Measurements from ENCODE around the gene ATP8A2. TPM values are rescaled to one million over a fixed set of nuclear protein-coding genes. Genes with fewer than 3 reads are reported as not detected.

The ATP8A2 gene
- total RNA-seq, 1 experiment from 2014 or later, result not detected

- no peaks in the 10 kb centered on the region for H3K36me3 ChIP-seq (ENCODE audit: low read depth)
- peaks cover 65% of the 10 kb centered on the region for H3K27me3 ChIP-seq (ENCODE audit: insufficient read depth, low read depth)
- ChIA-PET POLR2A (ENCODE audit: unreplicated experiment) (no interaction called here), CTCF (no interaction called here)
- DNase-seq, result no peak
- no peak overlapping the region for H3K4me3 ChIP-seq
- H3K9me3 ChIP-seq (ENCODE audit: insufficient read depth, low read depth), result no peaks in the 10 kb centered on the region; the same call in 1 of the 2 replicates
- no peak overlapping the region for H2AFZ ChIP-seq
- no peaks in the 10 kb centered on the region for H4K20me1 ChIP-seq (ENCODE audit: insufficient read depth)
- intact Hi-C loops (cut with micrococcal nuclease; ENCODE audit: unreplicated experiment), result no loop called here
- H3K9me2 ChIP-seq (ENCODE audit: insufficient read depth), result no peaks in the 10 kb centered on the region
- TF ChIP-seq EZH2 (IDR thresholded peaks at IDR 0.05; ENCODE audit: low read depth) (no peak), CTCF (conservative IDR thresholded peaks at IDR 0.05) (no peak)
- no peaks in the 10 kb centered on the region for H3F3A ChIP-seq (ENCODE audit: insufficient read depth, low read depth)
- no peak overlapping the region for H3K27ac ChIP-seq
- H3K4me1 ChIP-seq (replicated peaks; ENCODE audit: insufficient read depth), result no peaks in the 10 kb centered on the region
- no peak overlapping the region for H3K4me2 ChIP-seq
- no TSS peak for BruUV-seq (replicated peaks)
- no peaks in the 10 kb centered on the region for H3K79me2 ChIP-seq (ENCODE audit: low read depth)
Observed at GRCh38 chr13:25397763-25398162, 26.0 kb downstream of the ATP8A2 start.

GRCh38 chr13:25400925-25401324 is 29.2 kb downstream of the ATP8A2 start:
- TF ChIP-seq EZH2 (IDR thresholded peaks at IDR 0.05; ENCODE audit: low read depth) (no peak), CTCF (conservative IDR thresholded peaks at IDR 0.05) (no peak)
- Histone ChIP-seq H3K27ac (no peak overlapping the region), H3F3A (ENCODE audit: insufficient read depth, low read depth) (no peaks in the 10 kb centered on the region), H3K4me1 (replicated peaks; ENCODE audit: insufficient read depth) (no peaks in the 10 kb centered on the region), H3K4me2 (no peak overlapping the region), H3K9me2 (ENCODE audit: insufficient read depth) (no peaks in the 10 kb centered on the region), H3K79me2 (ENCODE audit: low read depth) (no peaks in the 10 kb centered on the region), H3K4me3 (no peak overlapping the region), H2AFZ (no peak overlapping the region), H3K36me3 (ENCODE audit: low read depth) (no peaks in the 10 kb centered on the region), H4K20me1 (ENCODE audit: insufficient read depth) (no peaks in the 10 kb centered on the region), H3K9me3 (ENCODE audit: insufficient read depth, low read depth) (no peaks in the 10 kb centered on the region; the same call in 1 of the 2 replicates), H3K27me3 (ENCODE audit: insufficient read depth, low read depth) (peaks cover 88% of the 10 kb centered on the region)
- DNase-seq, result no peak
- intact Hi-C loops (cut with micrococcal nuclease; ENCODE audit: unreplicated experiment), result no loop called here
- no TSS peak for BruUV-seq (replicated peaks)
- ChIA-PET POLR2A (ENCODE audit: unreplicated experiment) (no interaction called here), CTCF (no interaction called here)

GRCh38 chr13:25401958-25402357 is 30.2 kb downstream of the ATP8A2 start:
- no peaks in the 10 kb centered on the region for H3K4me1 ChIP-seq (replicated peaks; ENCODE audit: insufficient read depth)
- no peak overlapping the region for H3K4me3 ChIP-seq
- ChIA-PET POLR2A (ENCODE audit: unreplicated experiment) (no interaction called here), CTCF (no interaction called here)
- BruUV-seq (replicated peaks), result no TSS peak
- H3K27me3 ChIP-seq (ENCODE audit: insufficient read depth, low read depth), result peaks cover 84% of the 10 kb centered on the region
- H3K27ac ChIP-seq, result no peak overlapping the region
- H3K9me2 ChIP-seq (ENCODE audit: insufficient read depth), result no peaks in the 10 kb centered on the region
- H4K20me1 ChIP-seq (ENCODE audit: insufficient read depth), result no peaks in the 10 kb centered on the region
- no peaks in the 10 kb centered on the region for H3K79me2 ChIP-seq (ENCODE audit: low read depth)
- no peaks in the 10 kb centered on the region for H3K36me3 ChIP-seq (ENCODE audit: low read depth)
- no peak overlapping the region for H2AFZ ChIP-seq
- TF ChIP-seq CTCF (conservative IDR thresholded peaks at IDR 0.05), result no peak
- no peak for TF ChIP-seq EZH2 (IDR thresholded peaks at IDR 0.05; ENCODE audit: low read depth)
- no peak for DNase-seq
- no peaks in the 10 kb centered on the region for H3F3A ChIP-seq (ENCODE audit: insufficient read depth, low read depth)
- intact Hi-C loops (cut with micrococcal nuclease; ENCODE audit: unreplicated experiment), result no loop called here
- H3K4me2 ChIP-seq, result no peak overlapping the region
- no peaks in the 10 kb centered on the region; the same call in 1 of the 2 replicates for H3K9me3 ChIP-seq (ENCODE audit: insufficient read depth, low read depth)
